ENCODE measurements around the gene COP1. TPM values are rescaled to one million over a fixed set of nuclear protein-coding genes. Genes with fewer than 3 reads are reported as not detected.

The COP1 gene
- total and polyA plus RNA-seq, 10 of the 15 experiments (the other 5 are each of a cell fraction or from before 2014, with no cell fraction given): 17.7 to 49.9 (median 38.7) TPM

DNA sequence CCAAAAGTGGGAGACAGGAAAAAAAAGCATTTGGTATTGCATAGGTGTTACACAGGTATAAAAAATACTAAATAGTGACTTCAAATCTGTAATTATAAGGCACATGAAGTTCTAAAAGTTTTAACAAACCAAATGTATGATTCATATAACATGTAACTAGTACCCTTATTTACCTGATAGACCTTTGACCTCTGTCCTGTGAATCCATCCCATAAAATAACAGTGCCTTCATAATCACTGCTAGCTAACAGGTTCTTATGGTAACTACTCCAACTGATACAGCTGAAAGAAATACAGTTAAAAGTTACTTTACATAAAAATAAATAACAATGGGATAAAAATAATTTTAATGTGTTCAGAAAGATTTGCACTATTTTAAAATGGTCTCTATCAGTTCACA is 163.5 kb downstream of the COP1 start:
- Histone ChIP-seq H3K9ac (ENCODE audit: control insufficient read depth, insufficient read depth, low read length) (no peak overlapping the region), H3K4me2 (ENCODE audit: control insufficient read depth, insufficient read depth) (no peak overlapping the region), H3K27ac (ENCODE audit: control insufficient read depth, insufficient read depth) (no peak overlapping the region), H3K4me1 (ENCODE audit: control insufficient read depth, insufficient read depth, low read length) (no peaks in the 10 kb centered on the region), H2AFZ (ENCODE audit: control insufficient read depth, low read depth, low read length) (no peak overlapping the region), H3K9me3 (replicated peaks; ENCODE audit: control insufficient read depth, insufficient read depth, low read length) (no peaks in the 10 kb centered on the region), H3K36me3 (ENCODE audit: control insufficient read depth in 2 of 2, insufficient read depth in 2 of 2, low read length in 1 of 2) (no peaks in the 10 kb centered on the region; a peak in 1 of 4 replicates), H4K20me1 (ENCODE audit: control insufficient read depth, insufficient read depth) (no peaks in the 10 kb centered on the region), H3K27me3 (replicated peaks in 1 of 2; ENCODE audit: control insufficient read depth in 2 of 2, insufficient read depth in 2 of 2, low read length in 1 of 2) (no peaks in the 10 kb centered on the region), H3K79me2 (ENCODE audit: control insufficient read depth, insufficient read depth, low read length) (no peaks in the 10 kb centered on the region), H3K4me3 (no peak overlapping the region)
- ChIA-PET RAD21 (ENCODE audit: unreplicated experiment) (no interaction called here), SMC1A (ENCODE audit: uncharacterized antibody, unreplicated experiment) (no interaction called here), CTCF (no interaction called here), POLR2A (no interaction called here)
- BruUV-seq (replicated peaks): no TSS peak
- DNase-seq (ENCODE audit: low read depth, low spot score): no peak
- ATAC-seq: no peak
- in situ Hi-C loops (cut with MboI) (no loop called here), intact Hi-C loops (cut with micrococcal nuclease; ENCODE audit: unreplicated experiment) (no loop called here)
- FAIRE-seq: no peak
- TF ChIP-seq NFXL1 (IDR thresholded peaks at IDR 0.05; ENCODE audit: borderline replicate concordance): no peak
- TF ChIP-seq JUNB (IDR thresholded peaks at IDR 0.05): no peak
- TF ChIP-seq EZH2 (IDR thresholded peaks at IDR 0.05; ENCODE audit: borderline replicate concordance, control insufficient read depth, low read depth, low read length): no peak
- no peak for TF ChIP-seq IRF4 (IDR thresholded peaks at IDR 0.05; ENCODE audit: low read depth, low read length)
- TF ChIP-seq LARP7 (IDR thresholded peaks at IDR 0.05): no peak
- no peak for TF ChIP-seq EED (IDR thresholded peaks at IDR 0.05; ENCODE audit: low read depth)
- TF ChIP-seq TAF1 (IDR thresholded peaks at IDR 0.05; ENCODE audit: borderline replicate concordance, low read depth, low read length): no peak
- TF ChIP-seq SMAD5 (IDR thresholded peaks at IDR 0.05; ENCODE audit: low read depth): no peak
- TF ChIP-seq, protein P1, sequence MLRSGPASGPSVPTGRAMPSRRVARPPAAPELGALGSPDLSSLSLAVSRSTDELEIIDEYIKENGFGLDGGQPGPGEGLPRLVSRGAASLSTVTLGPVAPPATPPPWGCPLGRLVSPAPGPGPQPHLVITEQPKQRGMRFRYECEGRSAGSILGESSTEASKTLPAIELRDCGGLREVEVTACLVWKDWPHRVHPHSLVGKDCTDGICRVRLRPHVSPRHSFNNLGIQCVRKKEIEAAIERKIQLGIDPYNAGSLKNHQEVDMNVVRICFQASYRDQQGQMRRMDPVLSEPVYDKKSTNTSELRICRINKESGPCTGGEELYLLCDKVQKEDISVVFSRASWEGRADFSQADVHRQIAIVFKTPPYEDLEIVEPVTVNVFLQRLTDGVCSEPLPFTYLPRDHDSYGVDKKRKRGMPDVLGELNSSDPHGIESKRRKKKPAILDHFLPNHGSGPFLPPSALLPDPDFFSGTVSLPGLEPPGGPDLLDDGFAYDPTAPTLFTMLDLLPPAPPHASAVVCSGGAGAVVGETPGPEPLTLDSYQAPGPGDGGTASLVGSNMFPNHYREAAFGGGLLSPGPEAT (IDR thresholded peaks at IDR 0.05; ENCODE audit: low read depth): no peak
- no peak for TF ChIP-seq ZNF24 (IDR thresholded peaks at IDR 0.05)
- TF ChIP-seq DPF2 (IDR thresholded peaks at IDR 0.05): no peak
- TF ChIP-seq, protein P2, sequence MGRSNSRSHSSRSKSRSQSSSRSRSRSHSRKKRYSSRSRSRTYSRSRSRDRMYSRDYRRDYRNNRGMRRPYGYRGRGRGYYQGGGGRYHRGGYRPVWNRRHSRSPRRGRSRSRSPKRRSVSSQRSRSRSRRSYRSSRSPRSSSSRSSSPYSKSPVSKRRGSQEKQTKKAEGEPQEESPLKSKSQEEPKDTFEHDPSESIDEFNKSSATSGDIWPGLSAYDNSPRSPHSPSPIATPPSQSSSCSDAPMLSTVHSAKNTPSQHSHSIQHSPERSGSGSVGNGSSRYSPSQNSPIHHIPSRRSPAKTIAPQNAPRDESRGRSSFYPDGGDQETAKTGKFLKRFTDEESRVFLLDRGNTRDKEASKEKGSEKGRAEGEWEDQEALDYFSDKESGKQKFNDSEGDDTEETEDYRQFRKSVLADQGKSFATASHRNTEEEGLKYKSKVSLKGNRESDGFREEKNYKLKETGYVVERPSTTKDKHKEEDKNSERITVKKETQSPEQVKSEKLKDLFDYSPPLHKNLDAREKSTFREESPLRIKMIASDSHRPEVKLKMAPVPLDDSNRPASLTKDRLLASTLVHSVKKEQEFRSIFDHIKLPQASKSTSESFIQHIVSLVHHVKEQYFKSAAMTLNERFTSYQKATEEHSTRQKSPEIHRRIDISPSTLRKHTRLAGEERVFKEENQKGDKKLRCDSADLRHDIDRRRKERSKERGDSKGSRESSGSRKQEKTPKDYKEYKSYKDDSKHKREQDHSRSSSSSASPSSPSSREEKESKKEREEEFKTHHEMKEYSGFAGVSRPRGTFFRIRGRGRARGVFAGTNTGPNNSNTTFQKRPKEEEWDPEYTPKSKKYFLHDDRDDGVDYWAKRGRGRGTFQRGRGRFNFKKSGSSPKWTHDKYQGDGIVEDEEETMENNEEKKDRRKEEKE (IDR thresholded peaks at IDR 0.05): no peak
- TF ChIP-seq, protein P3, sequence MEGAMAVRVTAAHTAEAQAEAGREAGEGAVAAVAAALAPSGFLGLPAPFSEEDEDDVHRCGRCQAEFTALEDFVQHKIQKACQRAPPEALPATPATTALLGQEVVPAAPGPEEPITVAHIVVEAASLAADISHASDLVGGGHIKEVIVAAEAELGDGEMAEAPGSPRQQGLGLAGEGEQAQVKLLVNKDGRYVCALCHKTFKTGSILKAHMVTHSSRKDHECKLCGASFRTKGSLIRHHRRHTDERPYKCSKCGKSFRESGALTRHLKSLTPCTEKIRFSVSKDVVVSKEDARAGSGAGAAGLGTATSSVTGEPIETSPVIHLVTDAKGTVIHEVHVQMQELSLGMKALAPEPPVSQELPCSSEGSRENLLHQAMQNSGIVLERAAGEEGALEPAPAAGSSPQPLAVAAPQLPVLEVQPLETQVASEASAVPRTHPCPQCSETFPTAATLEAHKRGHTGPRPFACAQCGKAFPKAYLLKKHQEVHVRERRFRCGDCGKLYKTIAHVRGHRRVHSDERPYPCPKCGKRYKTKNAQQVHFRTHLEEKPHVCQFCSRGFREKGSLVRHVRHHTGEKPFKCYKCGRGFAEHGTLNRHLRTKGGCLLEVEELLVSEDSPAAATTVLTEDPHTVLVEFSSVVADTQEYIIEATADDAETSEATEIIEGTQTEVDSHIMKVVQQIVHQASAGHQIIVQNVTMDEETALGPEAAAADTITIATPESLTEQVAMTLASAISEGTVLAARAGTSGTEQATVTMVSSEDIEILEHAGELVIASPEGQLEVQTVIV (IDR thresholded peaks at IDR 0.05; ENCODE audit: borderline replicate concordance, partially characterized antibody): no peak
- TF ChIP-seq, protein P4, sequence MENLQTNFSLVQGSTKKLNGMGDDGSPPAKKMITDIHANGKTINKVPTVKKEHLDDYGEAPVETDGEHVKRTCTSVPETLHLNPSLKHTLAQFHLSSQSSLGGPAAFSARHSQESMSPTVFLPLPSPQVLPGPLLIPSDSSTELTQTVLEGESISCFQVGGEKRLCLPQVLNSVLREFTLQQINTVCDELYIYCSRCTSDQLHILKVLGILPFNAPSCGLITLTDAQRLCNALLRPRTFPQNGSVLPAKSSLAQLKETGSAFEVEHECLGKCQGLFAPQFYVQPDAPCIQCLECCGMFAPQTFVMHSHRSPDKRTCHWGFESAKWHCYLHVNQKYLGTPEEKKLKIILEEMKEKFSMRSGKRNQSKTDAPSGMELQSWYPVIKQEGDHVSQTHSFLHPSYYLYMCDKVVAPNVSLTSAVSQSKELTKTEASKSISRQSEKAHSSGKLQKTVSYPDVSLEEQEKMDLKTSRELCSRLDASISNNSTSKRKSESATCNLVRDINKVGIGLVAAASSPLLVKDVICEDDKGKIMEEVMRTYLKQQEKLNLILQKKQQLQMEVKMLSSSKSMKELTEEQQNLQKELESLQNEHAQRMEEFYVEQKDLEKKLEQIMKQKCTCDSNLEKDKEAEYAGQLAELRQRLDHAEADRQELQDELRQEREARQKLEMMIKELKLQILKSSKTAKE (IDR thresholded peaks at IDR 0.05; ENCODE audit: low read depth, poor library complexity, severe bottlenecking): no peak
- TF ChIP-seq RAD51 (IDR thresholded peaks at IDR 0.05): no peak
- TF ChIP-seq, protein P5, sequence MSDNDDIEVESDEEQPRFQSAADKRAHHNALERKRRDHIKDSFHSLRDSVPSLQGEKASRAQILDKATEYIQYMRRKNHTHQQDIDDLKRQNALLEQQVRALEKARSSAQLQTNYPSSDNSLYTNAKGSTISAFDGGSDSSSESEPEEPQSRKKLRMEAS (IDR thresholded peaks at IDR 0.05; ENCODE audit: low read depth, low read length): no peak
- no peak for TF ChIP-seq KDM1A (IDR thresholded peaks at IDR 0.05; ENCODE audit: borderline replicate concordance)
- TF ChIP-seq CHD4 (IDR thresholded peaks at IDR 0.05): no peak
- TF ChIP-seq TARDBP (IDR thresholded peaks at IDR 0.05; ENCODE audit: borderline replicate concordance): no peak
